Mesodermal cell (in vitro differentiated cells): Measurements from ENCODE around the gene FBN2.
"Not testable (repeated sequence)": the region's sequence is repeated elsewhere in the genome, so short reads cannot be mapped to it uniquely, and the experiment has no call there.

ENCODE experiments used
- H3K27ac ChIP-seq: 2 replicates; pipeline ENCODE4 v1.7.0; 2013; ENCODE audit warnings: mild to moderate bottlenecking, low read depth, low read length, moderate library complexity; ENCODE audit not compliant: severe bottlenecking
- H3K36me3 ChIP-seq: 2 replicates; pipeline ENCODE4 v1.7.1; 2013; ENCODE audit warnings: mild to moderate bottlenecking, low read length, moderate library complexity; ENCODE audit not compliant: control insufficient read depth, insufficient read depth
- H3K4me1 ChIP-seq: one replicate; pipeline ENCODE4 v1.7.1; 2013; ENCODE audit warnings: mild to moderate bottlenecking, low read length; ENCODE audit not compliant: insufficient read depth, control insufficient read depth, poor library complexity, severe bottlenecking
- H3K4me3 ChIP-seq: 2 replicates; pipeline ENCODE4 v1.7.0; 2013; ENCODE audit warnings: low read length, control low read depth, mild to moderate bottlenecking; ENCODE audit not compliant: insufficient read depth, poor library complexity, severe bottlenecking; ENCODE audit errors: extremely low read depth
- H3K9me3 ChIP-seq: 2 replicates; pipeline ENCODE4 v1.7.1; 2013; ENCODE audit warnings: mild to moderate bottlenecking, low read length, moderate library complexity; ENCODE audit not compliant: control insufficient read depth
- WGBS, 2 experiments: methylation state at CpG; one replicate each; pipeline ENCODE4 v1.1.5; 2013; ENCODE audit warnings: missing lambda C conversion rate in 2 of 2; ENCODE audit not compliant: insufficient coverage in 2 of 2; 5-methylcytosine and 5-hydroxymethylcytosine counted together

Gene FBN2

DNA sequence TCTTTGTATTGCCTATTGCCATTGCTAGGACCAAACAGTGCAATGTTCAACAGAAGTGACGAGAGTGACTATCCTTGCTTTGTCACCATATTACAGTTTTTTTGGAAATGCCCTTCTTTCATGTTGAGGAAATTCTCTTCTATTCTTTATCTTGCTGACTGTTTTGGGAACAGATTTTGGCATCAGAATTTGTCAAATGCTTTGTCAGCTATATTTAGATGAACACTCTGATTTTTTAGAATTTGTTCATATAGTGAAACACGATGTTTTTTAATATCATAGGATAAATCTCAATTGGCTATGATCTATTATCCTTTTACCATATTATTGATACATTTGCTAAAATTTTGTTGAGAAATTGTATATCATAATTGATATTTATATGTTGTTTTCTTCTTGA lies 31.4 kb downstream of the FBN2 start:
- Histone ChIP-seq H3K4me3 (no peak overlapping the region), H3K36me3 (peaks cover 74% of the 10 kb centered on the region), H3K4me1 (no peaks in the 10 kb centered on the region), H3K9me3 (peaks cover 26% of the 10 kb centered on the region), H3K27ac (no peak overlapping the region)
- WGBS, 2 experiments: 80% methylated on average over 1 of the region's 2 CpGs; no CpG with 5 or more reads in 1 of the 2 experiments

DNA sequence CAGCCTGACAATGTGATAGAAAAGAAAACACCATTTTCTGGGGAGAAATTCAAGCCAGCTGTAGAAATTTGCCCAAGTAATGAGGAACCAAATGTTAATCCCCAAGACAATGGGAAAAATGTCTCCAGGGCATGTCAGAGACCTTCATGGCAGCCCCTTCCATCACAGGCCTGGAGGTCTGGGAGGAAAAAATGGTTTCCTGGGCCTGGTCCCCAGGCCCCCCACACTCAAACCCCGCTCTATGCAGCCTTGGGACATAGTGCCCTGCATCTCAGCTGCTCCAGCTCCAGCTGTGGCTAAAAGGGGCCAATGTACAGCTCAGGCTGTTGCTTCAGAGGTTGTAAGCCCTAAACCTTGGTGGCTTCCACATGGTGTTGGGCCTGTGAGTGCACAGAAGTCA lies 34.3 kb downstream of the FBN2 start:
- H3K9me3 ChIP-seq: peaks cover 26% of the 10 kb centered on the region
- peaks cover 60% of the 10 kb centered on the region for H3K36me3 ChIP-seq
- H3K4me3 ChIP-seq, H3K4me1 ChIP-seq, H3K27ac ChIP-seq: not testable (repeated sequence)
- WGBS, 2 experiments: 100% methylated on average over 1 of the region's 1 CpG; no CpG with 5 or more reads in 1 of the 2 experiments

DNA sequence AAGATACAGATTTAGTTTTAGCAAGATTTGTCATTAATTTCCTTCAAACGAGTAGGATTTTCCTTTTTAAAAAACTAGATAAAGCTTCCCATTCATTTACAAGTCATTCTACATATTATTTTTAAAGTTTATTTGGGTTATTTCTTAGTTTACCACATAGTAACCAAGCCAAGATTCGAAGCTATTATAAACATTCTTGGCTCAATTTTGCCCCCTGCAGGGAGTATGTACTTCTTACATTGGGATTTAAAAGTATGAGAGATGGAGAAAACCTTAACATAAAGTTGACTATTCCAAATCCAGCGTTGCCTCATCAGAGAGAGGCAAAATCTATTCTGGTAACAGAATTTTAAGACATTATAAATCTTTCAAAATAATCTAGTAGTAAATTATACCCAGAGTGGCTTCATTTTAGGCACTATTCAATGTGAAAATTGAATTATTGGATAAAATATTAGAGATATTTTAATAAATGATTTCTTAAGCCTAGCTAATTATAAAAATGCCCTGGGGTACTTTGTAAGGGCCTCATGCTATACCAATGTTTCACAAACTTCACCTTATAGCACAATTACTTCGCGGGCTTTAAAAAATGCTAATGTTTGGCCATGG lies 39.1 kb downstream of the FBN2 start:
- Histone ChIP-seq H3K4me1 (no peaks in the 10 kb centered on the region), H3K9me3 (peaks cover 9% of the 10 kb centered on the region), H3K27ac (no peak overlapping the region), H3K4me3 (no peak overlapping the region), H3K36me3 (peaks cover 34% of the 10 kb centered on the region)
- WGBS, 2 experiments: 67% methylated on average over 1 of the region's 5 CpGs; no CpG with 5 or more reads in 1 of the 2 experiments

DNA sequence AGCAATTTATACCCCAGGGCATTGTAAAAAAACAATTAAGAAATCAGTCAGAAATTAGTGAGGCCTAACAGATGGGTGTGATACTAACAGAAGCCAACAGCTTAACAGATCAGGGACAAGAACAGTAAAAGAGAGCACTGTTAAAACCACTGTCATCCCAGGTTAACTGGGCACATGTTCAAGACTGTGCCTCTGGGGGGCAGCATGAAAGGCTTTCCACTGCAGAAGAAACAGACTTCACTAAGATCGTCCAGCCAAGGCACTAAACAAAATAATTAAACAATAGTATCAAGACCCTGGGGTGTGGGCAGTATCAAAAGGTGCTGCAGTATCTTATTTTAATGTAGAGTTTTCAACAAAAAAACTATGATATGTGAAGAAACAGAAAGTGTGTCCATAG lies 43.5 kb downstream of the FBN2 start:
- Histone ChIP-seq H3K9me3 (no peaks in the 10 kb centered on the region), H3K4me3 (no peak overlapping the region), H3K4me1 (peaks cover 4% of the 10 kb centered on the region), H3K36me3 (peaks cover 28% of the 10 kb centered on the region), H3K27ac (no peak overlapping the region)
- no CpG with 5 or more reads among the region's 1 CpG for WGBS, 2 experiments

DNA sequence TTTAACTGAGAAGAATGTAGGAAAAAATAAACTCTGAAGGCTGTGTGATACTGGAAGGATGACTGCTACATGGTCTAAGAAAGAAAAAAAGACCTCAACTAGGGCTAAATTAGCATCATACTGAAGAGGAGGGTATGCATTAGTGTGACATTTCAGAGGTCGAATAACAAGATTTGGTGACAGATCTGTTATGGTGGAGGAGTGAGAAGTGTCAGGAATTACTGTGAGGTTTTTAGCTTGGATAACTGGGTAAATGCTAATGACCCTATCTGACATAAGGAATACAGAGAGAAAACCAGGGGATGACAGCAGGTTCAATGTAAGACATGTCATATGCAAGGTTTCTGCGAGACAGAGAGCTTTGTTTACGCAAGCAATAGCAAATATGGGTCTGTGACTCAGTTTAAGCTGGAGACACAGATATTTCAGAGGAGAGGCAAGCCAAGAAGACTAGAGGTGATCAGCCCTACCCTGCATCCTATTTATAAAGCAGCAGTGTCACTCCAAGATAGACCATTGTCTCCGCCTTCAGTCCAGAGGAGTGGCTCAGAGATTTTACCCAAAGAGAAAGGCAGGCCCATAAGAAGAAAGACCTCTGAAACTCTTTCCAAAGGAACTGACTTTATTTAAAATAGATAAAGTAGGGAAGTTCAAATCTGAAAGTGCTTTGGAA lies 44.3 kb downstream of the FBN2 start:
- H3K9me3 ChIP-seq: no peaks in the 10 kb centered on the region
- no peak overlapping the region for H3K4me3 ChIP-seq
- WGBS, 2 experiments: 86 to 97% methylated on average over 3 to 4 of the region's 4 CpGs
- peaks cover 29% of the 10 kb centered on the region for H3K36me3 ChIP-seq
- H3K4me1 ChIP-seq: peaks cover 4% of the 10 kb centered on the region
- H3K27ac ChIP-seq: no peak overlapping the region

DNA sequence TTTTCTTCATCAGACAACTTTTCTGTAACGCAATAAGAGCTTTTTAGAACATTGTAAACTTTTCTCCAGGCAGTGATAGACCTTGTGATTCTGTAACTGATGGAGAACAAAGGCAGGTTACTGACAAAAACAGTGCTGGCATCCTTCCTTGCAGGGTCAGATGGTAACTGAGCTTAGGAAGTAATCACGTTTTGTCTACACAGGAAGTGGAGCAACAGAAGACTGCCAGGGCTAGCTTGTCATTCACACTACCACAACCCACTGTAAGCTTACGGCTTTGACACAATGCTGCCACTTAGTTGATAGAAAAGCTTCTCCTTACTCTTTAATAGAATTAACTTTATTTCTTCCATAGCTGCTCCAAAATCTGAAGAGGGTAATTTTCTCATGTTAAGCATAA lies 46.8 kb downstream of the FBN2 start:
- no peaks in the 10 kb centered on the region for H3K9me3 ChIP-seq
- H3K36me3 ChIP-seq: peaks cover 21% of the 10 kb centered on the region
- no peak overlapping the region for H3K4me3 ChIP-seq
- no peak overlapping the region for H3K27ac ChIP-seq
- peaks cover 4% of the 10 kb centered on the region for H3K4me1 ChIP-seq
- WGBS, 2 experiments: 56 to 75% methylated on average over 1 of the region's 3 CpGs

DNA sequence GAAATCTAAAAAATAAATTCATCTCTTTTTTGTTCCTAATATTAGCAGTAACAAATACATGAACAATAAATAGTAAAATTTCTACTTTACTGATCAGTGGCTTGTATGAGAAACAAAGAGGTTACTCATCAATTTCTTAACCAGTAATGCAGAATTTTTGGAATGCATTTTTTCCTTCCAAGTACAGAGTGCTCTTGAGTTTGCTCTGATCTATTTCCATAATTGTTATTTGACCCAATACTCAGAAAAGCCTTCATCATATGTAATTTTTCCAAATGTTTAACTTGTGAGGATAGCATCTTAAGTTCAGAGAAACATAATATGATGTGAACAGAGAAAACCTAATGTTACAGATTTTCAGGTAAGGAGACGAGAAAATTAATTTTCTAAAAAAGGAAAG lies 47.3 kb downstream of the FBN2 start:
- H3K27ac ChIP-seq: no peak overlapping the region
- peaks cover 21% of the 10 kb centered on the region for H3K36me3 ChIP-seq
- no peaks in the 10 kb centered on the region for H3K9me3 ChIP-seq
- H3K4me1 ChIP-seq: peaks cover 4% of the 10 kb centered on the region
- H3K4me3 ChIP-seq: no peak overlapping the region
- no CpG with 5 or more reads among the region's 1 CpG for WGBS, 2 experiments

DNA sequence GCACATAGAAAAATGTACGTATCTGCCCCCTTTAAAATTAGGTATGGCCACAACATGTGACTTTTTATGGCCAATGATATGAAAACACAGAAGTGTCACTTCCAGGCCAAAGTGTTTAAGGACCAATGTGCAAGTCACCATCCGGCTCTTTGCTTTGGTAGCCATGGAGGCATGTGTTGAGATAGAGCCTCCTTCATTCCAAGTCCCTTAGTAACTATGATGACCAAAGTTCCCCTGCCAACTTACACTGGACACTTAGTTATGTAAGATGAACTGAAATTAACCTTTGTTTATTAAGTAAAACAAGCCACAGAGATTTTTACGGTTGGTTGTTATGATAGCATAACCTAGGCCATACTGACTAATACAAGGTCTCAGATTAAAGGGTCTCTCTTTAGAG lies 51.0 kb downstream of the FBN2 start:
- Histone ChIP-seq H3K27ac (no peak overlapping the region), H3K4me1 (peaks cover 4% of the 10 kb centered on the region), H3K9me3 (no peaks in the 10 kb centered on the region), H3K36me3 (peaks cover 16% of the 10 kb centered on the region), H3K4me3 (no peak overlapping the region)
- 86 to 100% methylated on average over 1 of the region's 3 CpGs for WGBS, 2 experiments

DNA sequence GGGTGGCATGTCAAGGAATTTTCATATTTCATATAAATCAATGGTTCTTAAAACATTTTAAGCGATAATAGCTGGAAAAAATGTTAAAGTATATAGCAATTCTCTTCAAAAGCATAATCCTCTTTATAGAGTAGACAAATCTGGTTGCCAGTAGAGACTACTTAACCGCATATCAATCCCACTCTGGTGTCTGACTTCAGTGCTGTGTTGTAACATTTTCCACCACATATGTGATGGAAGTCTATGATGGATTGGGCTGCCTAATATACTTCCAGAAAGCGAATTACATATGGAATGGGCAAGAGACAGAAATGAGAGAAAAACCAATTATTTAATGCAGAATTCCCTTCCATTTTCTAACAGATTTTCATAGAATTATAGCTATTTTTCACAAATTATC lies 54.3 kb downstream of the FBN2 start:
- Histone ChIP-seq H3K9me3 (no peaks in the 10 kb centered on the region), H3K4me1 (no peaks in the 10 kb centered on the region), H3K36me3 (peaks cover 18% of the 10 kb centered on the region), H3K4me3 (no peak overlapping the region), H3K27ac (no peak overlapping the region)
- WGBS, 2 experiments: no CpG with 5 or more reads among the region's 3 CpGs

DNA sequence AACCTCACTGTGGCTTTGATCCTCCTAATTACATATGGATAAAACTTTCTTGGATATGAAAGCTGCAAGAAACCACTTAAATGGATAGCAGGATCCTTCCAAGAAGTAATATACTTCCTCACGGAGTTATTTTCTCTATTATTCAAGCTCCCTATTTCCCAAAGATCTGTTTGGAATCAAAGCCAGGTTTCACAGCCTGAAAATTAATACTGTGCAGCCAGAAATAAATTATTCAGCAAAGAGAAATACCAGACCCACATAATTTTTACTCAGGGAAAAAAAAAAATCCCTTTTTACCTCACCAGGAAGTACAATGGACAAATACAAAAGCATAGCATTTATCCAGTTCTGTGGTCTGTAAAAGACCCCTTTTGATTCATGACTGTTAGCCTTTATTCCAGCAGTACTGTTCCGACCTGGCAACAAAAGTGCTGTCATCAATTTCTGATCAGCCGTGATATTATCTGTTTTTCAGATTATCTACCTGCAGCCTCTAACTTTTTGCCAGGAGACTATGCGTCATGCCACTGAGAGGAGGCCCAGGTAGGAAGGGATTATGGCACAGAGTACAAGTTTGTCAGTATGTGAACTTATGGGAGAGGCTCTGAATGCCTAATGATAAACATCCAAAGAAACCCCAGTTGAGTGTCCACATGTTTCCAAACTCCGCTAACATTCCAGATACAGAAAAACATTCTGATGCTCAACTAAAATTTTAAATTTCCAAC lies 57.0 kb downstream of the FBN2 start:
- 100% methylated on average over 2 to 3 of the region's 5 CpGs for WGBS, 2 experiments
- Histone ChIP-seq H3K9me3 (no peaks in the 10 kb centered on the region), H3K4me3 (no peak overlapping the region), H3K4me1 (no peaks in the 10 kb centered on the region), H3K36me3 (peaks cover 32% of the 10 kb centered on the region), H3K27ac (no peak overlapping the region)

DNA sequence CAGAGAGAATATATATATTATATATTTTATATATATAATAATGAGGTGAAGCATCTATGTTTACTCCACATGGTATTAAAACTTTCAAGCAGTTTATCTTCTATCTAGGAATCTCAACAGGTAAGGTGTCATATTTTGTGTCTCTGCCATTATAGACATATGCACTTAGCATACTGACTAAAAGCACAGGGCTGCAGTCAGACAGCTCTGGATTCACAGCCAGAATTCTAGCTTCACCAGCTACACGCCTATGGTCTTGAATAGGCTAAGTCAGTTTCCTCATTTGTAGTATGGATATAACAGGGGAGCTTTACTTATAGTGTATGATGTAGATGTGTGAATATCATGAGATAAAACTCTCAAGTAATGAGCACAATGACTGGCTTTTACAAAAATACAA lies 57.9 kb downstream of the FBN2 start:
- Histone ChIP-seq H3K36me3 (peaks cover 32% of the 10 kb centered on the region), H3K4me1 (no peaks in the 10 kb centered on the region), H3K9me3 (no peaks in the 10 kb centered on the region), H3K4me3 (no peak overlapping the region), H3K27ac (no peak overlapping the region)
- WGBS, 2 experiments: no CpG with 5 or more reads among the region's 1 CpG
